ENCODE measurements around the gene TNFRSF1A.
A peak's percentile ranks its signal among the peaks of the same experiment; 100 is the strongest.
"Not testable (repeated sequence)": the region's sequence is repeated elsewhere in the genome, so short reads cannot be mapped to it uniquely, and the experiment has no call there.

The TNFRSF1A gene

GRCh38 chr12:6352193-6353173 is 10.6 kb upstream of the TNFRSF1A start:
- no peaks in the 10 kb centered on the region for H3K9me3 ChIP-seq (ENCODE audit: control insufficient read depth, insufficient read depth, low read depth, low read length)
- no peak overlapping the region for H3K4me3 ChIP-seq (ENCODE audit: low read depth, low read length)
- 0 out of 2 replicates have a peak, but pooled peaks cover 5% of the 10 kb centered on the region for H3K4me1 ChIP-seq (ENCODE audit: control insufficient read depth, insufficient read depth, low read length)
- no peak overlapping the region for H3K27ac ChIP-seq (ENCODE audit: low read depth, low read length)
- no peaks in the 10 kb centered on the region for H3K27me3 ChIP-seq (ENCODE audit: control insufficient read depth, insufficient read depth, low read length)
- peaks cover 61% of the 10 kb centered on the region for H3K36me3 ChIP-seq (ENCODE audit: control insufficient read depth, insufficient read depth, low read length)
- H3K9ac ChIP-seq (ENCODE audit: low read length): no peak overlapping the region

DNA sequence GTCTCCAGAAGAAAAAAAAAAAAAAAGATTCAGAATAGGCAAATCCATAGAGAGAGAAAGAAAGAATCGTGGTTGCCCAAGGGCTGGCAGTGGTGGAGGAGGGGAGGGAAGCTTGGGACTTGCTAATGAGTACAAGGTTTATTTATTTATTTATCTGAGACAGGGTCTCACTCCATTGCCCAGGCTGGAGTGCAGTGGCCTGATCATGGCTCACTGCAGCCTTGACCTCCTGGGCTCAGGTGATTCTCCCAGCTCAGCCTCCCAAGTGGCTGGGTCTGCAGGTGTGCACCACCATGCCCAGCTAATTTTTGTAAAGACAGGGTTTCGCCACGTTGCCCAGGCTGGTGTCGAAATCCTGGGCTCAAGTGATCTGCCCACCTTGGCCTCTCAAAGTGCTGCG is 9.7 kb upstream of the TNFRSF1A start:
- no peak overlapping the region for H3K27ac ChIP-seq (ENCODE audit: low read depth, low read length)
- no peaks in the 10 kb centered on the region for H3K9me3 ChIP-seq (ENCODE audit: control insufficient read depth, insufficient read depth, low read depth, low read length)
- H3K4me1 ChIP-seq (ENCODE audit: control insufficient read depth, insufficient read depth, low read length): 0 out of 2 replicates have a peak, but pooled peaks cover 5% of the 10 kb centered on the region
- H3K36me3 ChIP-seq (ENCODE audit: control insufficient read depth, insufficient read depth, low read length): peaks cover 64% of the 10 kb centered on the region
- no peak overlapping the region for H3K9ac ChIP-seq (ENCODE audit: low read length)
- H3K4me3 ChIP-seq (ENCODE audit: low read depth, low read length): no peak overlapping the region
- no peaks in the 10 kb centered on the region for H3K27me3 ChIP-seq (ENCODE audit: control insufficient read depth, insufficient read depth, low read length)

DNA sequence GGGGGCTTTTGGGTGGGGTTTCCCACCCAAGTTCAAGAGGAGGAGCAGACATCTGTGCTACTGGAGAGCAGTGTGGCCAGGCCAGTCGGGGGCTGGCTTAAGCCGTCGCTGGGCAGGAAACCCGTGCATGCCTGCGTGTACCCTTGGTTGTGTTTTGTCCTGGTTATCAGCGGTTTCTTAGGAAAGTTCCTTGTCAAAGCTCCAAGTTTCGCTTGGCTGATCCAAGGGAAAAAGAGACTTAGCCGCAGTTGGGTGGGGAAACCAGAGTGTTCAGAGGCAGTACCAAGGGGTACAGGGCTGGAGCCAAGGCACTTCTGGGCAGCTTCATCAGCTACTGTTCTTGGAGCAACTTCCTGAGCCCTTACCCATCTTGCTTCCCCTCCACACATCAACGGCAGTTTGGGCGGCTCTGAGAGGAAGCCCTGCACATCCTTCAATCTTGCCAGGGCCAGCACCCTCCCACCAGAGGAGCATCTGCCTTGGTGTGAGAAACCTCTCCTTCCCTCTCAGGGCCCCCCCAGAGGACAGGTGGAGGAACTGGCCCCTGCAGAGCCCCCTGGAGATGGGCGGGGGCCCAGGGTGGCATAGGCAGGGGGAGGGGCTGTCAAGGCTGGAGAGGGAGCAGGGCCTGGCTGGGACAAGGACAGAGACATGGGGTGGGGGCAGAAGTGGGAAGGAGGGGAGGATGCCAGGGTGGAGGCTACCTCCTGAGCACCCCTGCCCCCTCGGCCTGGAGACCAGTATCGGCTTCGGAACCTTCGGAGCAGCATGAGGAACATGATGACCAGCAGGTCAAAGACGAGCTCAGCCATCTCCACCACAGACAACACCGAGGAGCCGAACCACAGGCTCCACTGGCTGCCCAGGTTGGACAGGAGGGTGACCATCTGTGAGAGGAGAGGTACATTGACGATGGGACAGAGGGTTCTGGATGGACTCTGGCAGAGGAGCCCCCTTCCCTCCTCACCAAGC is 5.8 kb upstream of the TNFRSF1A start:
- Histone ChIP-seq H3K9ac (ENCODE audit: low read length) (no peak overlapping the region), H3K4me1 (ENCODE audit: control insufficient read depth, insufficient read depth, low read length) (peaks cover 21% of the 10 kb centered on the region), H3K27me3 (ENCODE audit: control insufficient read depth, insufficient read depth, low read length) (no peaks in the 10 kb centered on the region), H3K36me3 (ENCODE audit: control insufficient read depth, insufficient read depth, low read length) (peaks cover 38% of the 10 kb centered on the region), H3K4me3 (ENCODE audit: low read depth, low read length) (no peak overlapping the region), H3K27ac (ENCODE audit: low read depth, low read length) (no peak overlapping the region), H3K9me3 (ENCODE audit: control insufficient read depth, insufficient read depth, low read depth, low read length) (no peaks in the 10 kb centered on the region)

- H3K27ac ChIP-seq (ENCODE audit: low read depth, low read length): no peak overlapping the region
- H3K4me3 ChIP-seq (ENCODE audit: low read depth, low read length): no peak overlapping the region
- H3K9me3 ChIP-seq (ENCODE audit: control insufficient read depth, insufficient read depth, low read depth, low read length): no peaks in the 10 kb centered on the region
- no peaks in the 10 kb centered on the region for H3K27me3 ChIP-seq (ENCODE audit: control insufficient read depth, insufficient read depth, low read length)
- H3K9ac ChIP-seq (ENCODE audit: low read length): no peak overlapping the region
- H3K36me3 ChIP-seq (ENCODE audit: control insufficient read depth, insufficient read depth, low read length): peaks cover 31% of the 10 kb centered on the region
- H3K4me1 ChIP-seq (ENCODE audit: control insufficient read depth, insufficient read depth, low read length): peaks cover 28% of the 10 kb centered on the region
These were observed 5.1 kb upstream of the TNFRSF1A start for GRCh38 chr12:6346942-6347341.

GRCh38 chr12:6346235-6346832 is 4.5 kb upstream of the TNFRSF1A start:
- H3K9me3 ChIP-seq (ENCODE audit: control insufficient read depth, insufficient read depth, low read depth, low read length): no peaks in the 10 kb centered on the region
- no peak overlapping the region for H3K27ac ChIP-seq (ENCODE audit: low read depth, low read length)
- no peaks in the 10 kb centered on the region for H3K27me3 ChIP-seq (ENCODE audit: control insufficient read depth, insufficient read depth, low read length)
- H3K36me3 ChIP-seq (ENCODE audit: control insufficient read depth, insufficient read depth, low read length): peaks cover 29% of the 10 kb centered on the region
- H3K4me1 ChIP-seq (ENCODE audit: control insufficient read depth, insufficient read depth, low read length): peaks cover 28% of the 10 kb centered on the region
- H3K9ac ChIP-seq (ENCODE audit: low read length): no peak overlapping the region
- H3K4me3 ChIP-seq (ENCODE audit: low read depth, low read length): no peak overlapping the region

GRCh38 chr12:6345319-6346091 is 3.6 kb upstream of the TNFRSF1A start:
- no peak overlapping the region for H3K27ac ChIP-seq (ENCODE audit: low read depth, low read length)
- peaks cover 25% of the 10 kb centered on the region for H3K36me3 ChIP-seq (ENCODE audit: control insufficient read depth, insufficient read depth, low read length)
- no peaks in the 10 kb centered on the region for H3K27me3 ChIP-seq (ENCODE audit: control insufficient read depth, insufficient read depth, low read length)
- H3K9me3 ChIP-seq (ENCODE audit: control insufficient read depth, insufficient read depth, low read depth, low read length): no peaks in the 10 kb centered on the region
- H3K4me1 ChIP-seq (ENCODE audit: control insufficient read depth, insufficient read depth, low read length): peaks cover 28% of the 10 kb centered on the region
- no peak overlapping the region for H3K4me3 ChIP-seq (ENCODE audit: low read depth, low read length)
- H3K9ac ChIP-seq (ENCODE audit: low read length): no peak overlapping the region

GRCh38 chr12:6344101-6344660 is 2.3 kb upstream of the TNFRSF1A start:
- not testable (repeated sequence) for H3K9ac ChIP-seq (ENCODE audit: low read length); H3K9me3 ChIP-seq (ENCODE audit: control insufficient read depth, insufficient read depth, low read depth, low read length); H3K27ac ChIP-seq (ENCODE audit: low read depth, low read length); H3K4me3 ChIP-seq (ENCODE audit: low read depth, low read length); H3K27me3 ChIP-seq (ENCODE audit: control insufficient read depth, insufficient read depth, low read length)
- peaks cover 23% of the 10 kb centered on the region for H3K36me3 ChIP-seq (ENCODE audit: control insufficient read depth, insufficient read depth, low read length)
- H3K4me1 ChIP-seq (ENCODE audit: control insufficient read depth, insufficient read depth, low read length): peaks cover 40% of the 10 kb centered on the region

GRCh38 chr12:6343518-6343917 is 1.6 kb upstream of the TNFRSF1A start:
- no peak overlapping the region for H3K4me3 ChIP-seq (ENCODE audit: low read depth, low read length)
- peaks cover 46% of the 10 kb centered on the region for H3K4me1 ChIP-seq (ENCODE audit: control insufficient read depth, insufficient read depth, low read length)
- peaks cover 17% of the 10 kb centered on the region for H3K36me3 ChIP-seq (ENCODE audit: control insufficient read depth, insufficient read depth, low read length)
- no peak overlapping the region for H3K27ac ChIP-seq (ENCODE audit: low read depth, low read length)
- H3K27me3 ChIP-seq (ENCODE audit: control insufficient read depth, insufficient read depth, low read length): no peaks in the 10 kb centered on the region
- no peak overlapping the region for H3K9ac ChIP-seq (ENCODE audit: low read length)
- H3K9me3 ChIP-seq (ENCODE audit: control insufficient read depth, insufficient read depth, low read depth, low read length): no peaks in the 10 kb centered on the region

GRCh38 chr12:6342140-6342889 is 439 bp upstream of the TNFRSF1A start:
- H3K36me3 ChIP-seq (ENCODE audit: control insufficient read depth, insufficient read depth, low read length): peaks cover 6% of the 10 kb centered on the region
- H3K4me3 ChIP-seq (ENCODE audit: low read depth, low read length): peak overlapping the region; percentile 89
- H3K9me3 ChIP-seq (ENCODE audit: control insufficient read depth, insufficient read depth, low read depth, low read length): no peaks in the 10 kb centered on the region
- peak overlapping the region; percentile 78; the same call in 1 of the 2 replicates for H3K27ac ChIP-seq (ENCODE audit: low read depth, low read length)
- H3K4me1 ChIP-seq (ENCODE audit: control insufficient read depth, insufficient read depth, low read length): peaks cover 58% of the 10 kb centered on the region
- peak overlapping the region; percentile 89 for H3K9ac ChIP-seq (ENCODE audit: low read length)
- H3K27me3 ChIP-seq (ENCODE audit: control insufficient read depth, insufficient read depth, low read length): no peaks in the 10 kb centered on the region
